Stomach (tissue), 4 donors: ENCODE measurements around the gene ARID1B.

Source experiments
- CTCF ChIP-seq, 7 experiments: fragments of 450-650 bp in 4 of 7; fragments of 200-600 bp in 3 of 7; sonication (generic) in 3 of 7; IDR thresholded peaks; one replicate each; pipeline ENCODE4 v1.5.1; 2016 to 2019; ENCODE audit warnings: antibody characterized with exemption in 7 of 7, control low read depth in 2 of 7, mild to moderate bottlenecking in 1 of 7
- EP300 ChIP-seq: sonication (generic); formaldehyde crosslinking; IDR thresholded peaks from one replicate; pipeline ENCODE4 v1.6.1; 2017; ENCODE audit warnings: antibody characterized with exemption
- POLR2A ChIP-seq, 4 donors: fragments of 450-650 bp; IDR thresholded peaks; one replicate each; pipeline ENCODE4 v1.6.1; 2016; ENCODE audit warnings: antibody characterized with exemption in 4 of 4, control low read depth in 2 of 4, mild to moderate bottlenecking in 1 of 4, moderate library complexity in 1 of 4
- POLR2AphosphoS5 ChIP-seq, 3 donors: sonication (generic); formaldehyde crosslinking; IDR thresholded peaks; one replicate each; pipeline ENCODE4 v1.6.1; 2016; ENCODE audit warnings: antibody characterized with exemption in 3 of 3

- no peak for TF ChIP-seq CTCF (IDR thresholded peaks at IDR 0.05)
- TF ChIP-seq POLR2A (IDR thresholded peaks at IDR 0.05) = no peak
- TF ChIP-seq POLR2AphosphoS5 (IDR thresholded peaks at IDR 0.05) = no peak
- no peak for TF ChIP-seq EP300
Observed at GRCh38 chr6:156887623-156888269, 110.6 kb downstream of the ARID1B start.
